Measurements from ENCODE around the gene SERF2. TPM values are rescaled to one million over a fixed set of nuclear protein-coding genes. Genes with fewer than 3 reads are reported as not detected.
"Not testable (repeated sequence)": the region's sequence is repeated elsewhere in the genome, so short reads cannot be mapped to it uniquely, and the experiment has no call there.

The SERF2 gene
- total RNA-seq, 1 experiment from 2014 or later: 1,074 TPM

- DNase-seq (ENCODE audit: low read depth): not testable (repeated sequence)
Measured at GRCh38 chr15:43829951-43830540, 37.9 kb downstream of the SERF2 start.

DNA sequence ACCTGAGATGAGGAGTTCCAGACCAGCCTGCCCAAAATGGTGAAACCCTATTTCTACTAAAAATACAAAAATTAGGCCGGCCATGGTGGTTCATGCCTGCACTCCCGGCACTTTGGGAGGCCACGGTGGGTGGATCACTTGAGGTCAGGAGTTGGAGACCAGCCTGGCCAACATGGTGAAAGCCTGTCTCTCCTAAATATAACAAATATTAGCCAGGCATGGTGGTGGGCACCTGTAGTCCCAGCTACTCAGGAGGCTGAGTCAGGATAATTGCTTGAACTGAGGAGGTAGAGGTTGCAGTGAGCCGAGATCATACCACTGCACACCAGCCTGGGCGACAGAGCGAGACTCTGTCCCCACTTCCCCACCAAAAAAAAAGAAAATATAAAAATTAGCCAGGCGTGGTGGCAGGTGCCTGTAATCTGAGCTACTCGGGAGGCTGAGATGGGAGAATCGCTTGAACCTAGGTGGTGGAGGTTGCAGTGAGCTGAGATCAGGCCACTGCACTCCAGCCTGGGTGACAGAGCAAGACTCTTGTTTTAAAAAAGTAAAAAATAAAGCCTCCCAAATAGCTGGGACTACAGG, 38.7 kb downstream of the SERF2 start:
- not testable (repeated sequence) for DNase-seq (ENCODE audit: low read depth)

DNA sequence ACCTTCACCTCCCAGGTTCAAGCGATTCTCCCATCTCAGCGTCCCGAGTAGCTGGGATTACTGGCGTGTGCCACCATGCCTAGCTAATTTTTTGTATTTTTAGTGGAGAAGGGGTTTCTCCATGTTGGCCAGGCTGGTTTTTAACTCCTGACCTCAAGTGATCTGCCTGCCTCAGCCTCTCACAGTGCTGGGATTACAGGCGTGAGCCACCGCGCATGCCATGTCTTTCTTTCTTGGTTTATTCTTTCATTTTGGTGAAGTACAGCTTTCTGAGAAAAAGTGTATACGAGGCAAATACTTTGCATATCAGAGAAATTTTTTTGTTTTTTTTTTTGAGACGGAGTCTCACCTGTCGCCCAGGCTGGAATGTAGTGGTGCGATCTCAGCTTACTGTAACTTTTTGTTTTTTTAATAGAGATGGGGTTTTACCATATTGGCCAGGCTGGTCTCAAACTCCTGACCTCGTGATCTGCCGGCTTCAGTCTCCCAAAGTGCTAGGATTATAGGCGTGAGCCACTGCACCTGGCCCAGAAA, 39.5 kb downstream of the SERF2 start:
- not testable (repeated sequence) for DNase-seq (ENCODE audit: low read depth)

- not testable (repeated sequence) for DNase-seq (ENCODE audit: low read depth)
Measured at GRCh38 chr15:43832485-43832884, 40.4 kb downstream of the SERF2 start.

GRCh38 chr15:43845421-43845820, 53.3 kb downstream of the SERF2 start:
- DNase-seq (ENCODE audit: low read depth): no peak

Other genes with a start within 250 kb of the SERF2 start
- gene PPIP5K1, start 202.1 kb upstream of the SERF2 start, total RNA-seq (2014; rRNA removed; shearing (Covaris generic)): 5.2 and 7.8 TPM in 2 replicates
- not detected in 2 replicates for gene CKMT1B, start 198.3 kb upstream of the SERF2 start, total RNA-seq (2014; rRNA removed; shearing (Covaris generic))
- gene STRC, start 173.5 kb upstream of the SERF2 start, total RNA-seq (2014; rRNA removed; shearing (Covaris generic)): not detected in 2 replicates
- 0.10 and 0.39 TPM in 2 replicates for gene CATSPER2, start 143.5 kb upstream of the SERF2 start, total RNA-seq (2014; rRNA removed; shearing (Covaris generic))
- not detected in 2 replicates for gene CKMT1A, start 98.5 kb upstream of the SERF2 start, total RNA-seq (2014; rRNA removed; shearing (Covaris generic))
- 228 and 341 TPM in 2 replicates for gene PDIA3, start 45.9 kb upstream of the SERF2 start, total RNA-seq (2014; rRNA removed; shearing (Covaris generic))
- gene ELL3, start 15.4 kb upstream of the SERF2 start, total RNA-seq (2014; rRNA removed; shearing (Covaris generic)): 0.86 and 2.4 TPM in 2 replicates
- not detected in 2 replicates for gene SERINC4, start 7.9 kb downstream of the SERF2 start, total RNA-seq (2014; rRNA removed; shearing (Covaris generic))
- 4.6 and 20.9 TPM in 2 replicates for gene HYPK, start 8.3 kb downstream of the SERF2 start, total RNA-seq (2014; rRNA removed; shearing (Covaris generic))
- 22.0 and 34.0 TPM in 2 replicates for gene MFAP1, start 32.4 kb downstream of the SERF2 start, total RNA-seq (2014; rRNA removed; shearing (Covaris generic))
- gene WDR76, start 34.7 kb downstream of the SERF2 start, total RNA-seq (2014; rRNA removed; shearing (Covaris generic)): 38.7 and 75.3 TPM in 2 replicates